ENCODE measurements around the gene DENND1A. TPM values are rescaled to one million over a fixed set of nuclear protein-coding genes. Genes with fewer than 3 reads are reported as not detected.

The DENND1A gene
- total RNA-seq, 2 donors from 2014 or later = 16.2 to 17.7 TPM

- intact Hi-C loops (cut with DNase I) = no loop called here
- ATAC-seq (no peak), DNase-seq (peak; percentile 9)
Measured at GRCh38 chr9:123421801-123422455, 508.0 kb downstream of the DENND1A start.

DNA sequence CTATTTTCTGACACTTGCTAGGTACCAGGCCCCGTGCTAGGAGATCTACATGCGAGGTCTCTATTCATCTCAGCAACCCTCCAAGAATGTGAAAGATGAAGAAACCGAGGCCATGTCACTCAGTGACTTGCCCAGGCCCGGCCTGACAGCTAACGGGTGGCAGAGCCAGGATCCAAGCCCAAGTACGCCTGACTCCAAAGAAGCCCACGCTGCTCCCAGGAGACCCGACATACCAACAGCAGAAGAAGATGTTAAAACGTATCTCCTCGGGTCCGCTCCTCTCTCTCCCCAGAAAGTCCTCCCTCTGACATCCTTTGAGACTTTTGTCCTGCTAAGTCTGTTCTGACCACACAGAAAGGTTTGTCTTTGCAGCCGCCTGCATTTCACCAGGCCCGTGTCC lies 508.7 kb downstream of the DENND1A start:
- ATAC-seq (no peak), DNase-seq (peak; percentile 2)
- intact Hi-C loops (cut with DNase I) = no loop called here

DNA sequence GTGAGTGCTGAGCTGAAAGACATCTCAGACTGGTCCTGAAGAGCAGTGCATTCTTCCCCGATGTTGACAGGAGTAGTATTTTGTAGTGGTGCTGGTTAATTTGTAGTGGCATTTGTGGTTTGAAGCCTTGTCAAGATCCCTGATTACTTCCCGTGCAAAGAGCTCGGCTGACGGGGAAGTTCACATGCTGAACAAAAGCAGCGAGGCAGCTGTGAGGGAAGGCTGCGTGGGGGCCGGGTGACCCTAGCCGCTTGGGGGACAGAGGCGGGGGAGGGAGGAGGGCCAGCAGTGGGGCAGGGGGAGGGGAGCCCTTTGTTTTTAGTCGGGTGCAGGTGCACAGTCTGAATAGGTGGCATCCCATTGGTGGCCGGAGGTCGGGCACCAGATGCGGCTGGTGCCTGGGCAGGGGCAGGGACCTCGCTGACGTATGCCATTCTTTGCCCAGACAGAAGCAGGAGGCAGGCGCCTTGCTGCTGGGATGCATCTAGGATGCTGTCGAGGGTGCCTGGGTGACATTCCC lies 509.3 kb downstream of the DENND1A start:
- peak; percentile 13 for DNase-seq
- no peak for ATAC-seq

GRCh38 chr9:123419721-123420591 lies 510.0 kb downstream of the DENND1A start:
- ATAC-seq (no peak), DNase-seq (peak; percentile 11)
- intact Hi-C loops (cut with DNase I) = no loop called here

More for the DNA sequence above, 509.3 kb downstream of the DENND1A start:
- intact Hi-C loops (cut with DNase I) = no loop called here

DNA sequence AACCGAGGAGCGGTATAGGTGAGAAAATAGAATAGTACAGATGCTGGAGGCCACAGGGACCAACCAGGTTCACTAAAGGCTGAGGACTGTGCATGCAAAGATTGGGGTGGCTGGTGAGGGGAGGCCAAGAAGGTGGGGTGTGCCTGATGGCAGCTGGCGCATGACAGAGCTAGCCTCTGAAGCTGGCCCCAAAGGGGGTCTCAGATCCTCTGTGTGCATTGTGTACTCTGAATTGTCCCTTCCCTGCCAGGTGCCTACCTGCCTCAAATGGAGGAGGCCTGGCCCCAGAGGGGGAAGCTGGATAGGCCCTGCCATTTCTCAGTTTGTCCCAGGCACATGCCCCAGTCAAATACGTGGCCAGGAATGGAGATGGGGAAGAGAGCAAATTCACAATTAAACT lies 510.8 kb downstream of the DENND1A start:
- DNase-seq (peak; percentile 1), ATAC-seq (no peak)
- intact Hi-C loops (cut with DNase I) = no loop called here

GRCh38 chr9:123418506-123418905 lies 511.4 kb downstream of the DENND1A start:
- no peak for ATAC-seq
- DNase-seq = peak; percentile 8
- intact Hi-C loops (cut with DNase I) = no loop called here

DNA sequence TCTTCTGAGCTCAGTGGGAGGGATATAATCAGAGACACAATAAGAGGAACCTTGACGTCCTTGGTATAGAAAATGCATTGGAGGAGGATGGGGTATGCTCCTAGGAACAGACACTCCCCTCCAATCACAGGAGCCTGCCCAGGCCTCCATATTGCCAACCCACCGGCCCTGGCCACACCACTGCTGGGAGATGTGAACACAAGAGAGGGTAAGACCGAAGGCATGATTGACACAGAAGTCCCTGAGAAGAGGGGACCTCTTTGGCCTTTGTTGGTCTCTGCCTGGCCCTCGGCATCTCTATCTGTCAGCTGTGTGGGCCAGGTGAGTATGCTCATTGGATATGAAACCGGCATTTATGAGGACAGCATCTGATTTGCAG lies 511.9 kb downstream of the DENND1A start:
- no peak for ATAC-seq
- intact Hi-C loops (cut with DNase I) = no loop called here
- peak; percentile 3 for DNase-seq

GRCh38 chr9:123417289-123418051 lies 512.5 kb downstream of the DENND1A start:
- DNase-seq = peak; percentile 7
- intact Hi-C loops (cut with DNase I) = no loop called here
- ATAC-seq = no peak

DNA sequence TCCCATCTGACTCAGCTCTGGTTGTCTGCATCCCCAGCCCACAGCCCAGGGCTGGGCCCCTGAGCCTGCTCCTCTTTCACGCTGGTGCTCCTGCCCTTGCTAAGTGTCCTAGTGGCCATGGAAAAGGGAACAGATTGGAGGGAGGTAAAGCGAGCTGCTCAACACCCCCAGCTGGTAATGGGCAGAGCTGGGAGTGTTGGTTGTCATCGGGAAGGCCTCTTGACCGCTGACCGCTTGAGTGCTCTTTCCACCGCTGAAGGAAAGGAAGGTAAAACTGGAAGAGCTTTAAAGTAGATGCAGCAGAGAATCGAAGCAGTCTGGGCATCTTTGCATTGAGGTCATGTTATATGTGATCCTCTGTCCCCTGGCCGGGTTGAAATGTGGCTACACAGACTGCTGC lies 513.8 kb downstream of the DENND1A start:
- intact Hi-C loops (cut with DNase I) = no loop called here
- DNase-seq = peak; percentile 4
- ATAC-seq = no peak

DNA sequence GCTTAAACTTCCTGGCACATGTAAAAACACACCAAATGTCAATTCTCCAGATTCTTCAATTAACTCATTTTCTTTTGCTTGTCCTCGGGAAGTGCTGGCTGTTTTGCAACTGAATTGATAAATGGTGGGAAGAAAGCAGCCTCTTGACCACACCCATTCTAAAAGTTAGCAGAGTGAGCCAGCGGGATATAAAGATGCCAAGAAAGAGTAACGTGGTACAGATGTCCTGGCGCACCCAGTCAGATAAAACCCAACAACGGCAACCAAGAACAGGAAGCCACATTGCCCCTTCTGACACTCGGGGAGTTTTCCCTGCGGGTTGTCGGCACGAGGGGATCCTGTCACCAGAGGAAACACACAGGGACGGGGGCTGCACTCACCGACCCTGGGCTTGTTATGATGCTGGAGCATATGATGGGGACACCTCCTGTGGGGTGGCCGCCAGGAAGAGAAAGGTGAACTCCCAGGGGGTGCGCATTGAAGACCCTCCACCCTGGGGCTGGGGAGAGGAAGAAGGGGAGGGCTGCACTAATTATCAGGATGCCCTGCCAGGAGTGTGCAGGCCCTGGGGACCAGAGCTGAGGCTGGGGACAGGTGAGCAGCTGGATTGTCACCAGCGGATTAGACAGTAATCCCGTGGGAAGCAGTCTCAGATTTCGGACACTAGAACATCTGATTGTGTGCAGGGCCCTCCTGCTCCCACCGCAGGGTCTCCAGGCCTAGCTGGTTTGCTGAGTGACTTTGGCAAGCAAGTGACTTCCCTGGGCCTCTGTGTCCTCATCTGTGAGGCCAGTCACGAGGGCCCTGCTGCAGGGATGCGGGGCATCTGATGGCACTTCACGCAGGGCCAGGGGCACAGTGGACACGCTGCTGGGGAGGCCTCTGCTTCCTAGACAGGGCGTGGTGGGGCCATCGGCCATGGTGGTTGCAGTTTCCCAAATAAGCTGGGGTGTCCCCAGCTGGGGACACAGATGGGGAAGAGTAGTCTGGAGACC lies 514.7 kb downstream of the DENND1A start:
- peak; percentile 17 for DNase-seq
- ATAC-seq = peak in 1 of 2 donors; percentile 42
- intact Hi-C loops (cut with DNase I) = no loop called here

- DNase-seq = peak; percentile 6
- intact Hi-C loops (cut with DNase I) = no loop called here
- no peak for ATAC-seq
Measured at GRCh38 chr9:123414204-123414603, 515.7 kb downstream of the DENND1A start.

DNA sequence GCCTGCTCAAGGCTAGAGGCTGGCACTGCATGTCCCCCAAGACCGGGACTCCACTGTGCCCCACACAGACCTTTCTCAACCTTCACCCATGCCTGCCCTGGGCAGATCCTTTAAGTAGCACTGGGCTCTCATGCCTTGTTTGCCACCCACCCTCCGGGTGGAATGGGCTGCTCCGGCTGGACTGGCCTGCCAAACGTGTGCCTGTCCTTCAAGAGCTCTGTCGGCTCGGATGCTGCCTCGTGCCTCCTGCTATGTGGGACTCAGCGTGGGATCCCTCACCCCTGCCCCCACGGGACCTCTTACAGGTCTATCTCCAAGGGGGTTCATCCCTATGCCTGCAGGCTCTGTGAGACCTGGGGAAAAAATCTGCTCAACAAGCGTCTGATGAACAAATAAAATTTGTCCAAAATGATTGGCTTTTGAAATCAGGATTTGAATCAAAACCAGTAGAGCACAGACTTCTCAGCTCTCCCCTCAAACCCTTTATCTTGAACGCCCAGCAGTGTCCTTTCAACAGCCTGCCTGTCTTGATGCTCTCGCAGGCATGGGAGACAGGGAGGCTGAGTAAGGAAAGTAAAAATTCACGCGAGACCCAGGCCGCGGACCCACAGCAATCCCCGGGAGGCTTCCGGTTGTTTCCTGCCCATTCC lies 517.6 kb downstream of the DENND1A start:
- no peak for ATAC-seq
- peak; percentile 5 for DNase-seq
- intact Hi-C loops (cut with DNase I) = no loop called here

GRCh38 chr9:123411636-123412035 lies 518.3 kb downstream of the DENND1A start:
- intact Hi-C loops (cut with DNase I) = no loop called here
- ATAC-seq (no peak), DNase-seq (peak; percentile 10)

DNA sequence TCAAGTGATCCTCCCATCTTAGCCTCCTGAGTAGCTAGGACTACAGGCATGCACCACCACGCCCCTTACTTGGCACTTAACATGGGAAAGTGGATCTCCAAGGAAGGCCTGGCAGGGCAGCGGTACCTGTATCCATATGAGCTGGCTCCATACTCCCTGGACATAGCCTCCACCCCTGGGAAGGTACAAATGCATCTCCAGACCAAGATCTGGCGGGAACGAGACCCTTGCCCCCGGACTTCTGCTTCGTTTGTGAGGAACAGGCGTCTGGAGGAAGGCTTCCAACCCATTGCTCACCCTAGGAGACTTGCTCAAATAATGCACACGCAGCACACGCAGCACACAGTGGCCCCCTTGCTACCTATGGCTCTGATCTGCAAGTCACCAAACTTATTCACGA lies 518.7 kb downstream of the DENND1A start:
- DNase-seq = peak; percentile 9
- intact Hi-C loops (cut with DNase I) = no loop called here
- ATAC-seq = no peak

- DNase-seq (peak; percentile 7), ATAC-seq (no peak)
- intact Hi-C loops (cut with DNase I) = no loop called here
Measured at GRCh38 chr9:123410281-123410910, 519.5 kb downstream of the DENND1A start.

DNA sequence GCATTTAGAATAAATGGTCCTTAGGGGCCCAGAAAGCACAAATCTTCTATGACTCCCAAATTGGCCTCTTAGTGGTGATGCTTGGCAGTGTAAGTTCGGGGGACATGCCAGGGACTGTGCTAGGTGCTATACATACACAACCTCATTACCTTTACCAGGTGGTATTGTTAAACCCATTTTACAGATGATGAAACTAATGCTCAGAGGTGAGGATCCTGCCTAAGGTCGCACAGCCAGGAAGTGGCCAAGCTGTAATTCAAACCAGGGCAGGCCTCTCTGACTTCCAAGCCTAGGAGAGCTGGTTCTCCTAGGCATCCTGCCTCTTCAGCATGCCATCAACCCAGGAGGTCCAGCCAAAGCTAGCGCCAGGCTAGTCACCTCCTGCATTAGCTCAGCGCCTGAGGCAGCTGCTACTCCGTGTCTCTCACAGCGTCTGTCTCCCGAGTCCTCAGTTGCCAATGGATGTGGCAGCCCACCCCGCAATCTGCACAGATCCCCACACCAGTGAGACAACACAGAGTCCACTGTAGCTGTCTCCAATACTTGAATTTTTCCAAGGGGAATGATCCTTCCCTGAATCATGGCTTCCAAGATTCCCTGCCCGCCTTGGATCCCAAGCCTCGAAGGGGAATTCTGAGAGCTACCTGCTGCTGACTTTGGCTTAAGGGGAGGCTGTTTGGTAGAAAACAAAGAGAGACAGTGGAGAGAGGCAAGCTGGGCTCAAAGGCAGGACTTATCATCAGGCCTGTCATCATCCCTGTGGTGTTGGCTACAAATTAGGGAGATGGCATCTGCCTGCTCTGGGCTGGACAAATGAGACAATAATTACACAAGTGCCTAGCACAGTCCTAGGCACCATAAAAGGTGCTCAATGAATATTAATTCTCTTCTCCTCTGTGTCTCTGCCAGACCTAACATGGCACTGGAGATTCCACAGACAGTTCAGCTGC lies 521.3 kb downstream of the DENND1A start:
- ATAC-seq (peak; percentile 63 to 85), DNase-seq (peak; percentile 13)
- intact Hi-C loops (cut with DNase I) = no loop called here

Data from left cardiac atrium (tissue), 4 donors.